ENCODE results near the gene HNRNPK. TPM values are rescaled to one million over a fixed set of nuclear protein-coding genes. Genes with fewer than 3 reads are reported as not detected.

Gene HNRNPK
- total and polyA plus RNA-seq, 2 donors from 2014 or later = 290 to 483 TPM

- H3K9me3 ChIP-seq (ENCODE audit: control insufficient read depth in 2 of 3, insufficient read depth in 1 of 3, low read length in 3 of 3) = no peaks in the 10 kb centered on the region
These were observed 12.9 kb upstream of the HNRNPK start for GRCh38 chr9:83992901-83993300.

GRCh38 chr9:83992407-83992806, 12.4 kb upstream of the HNRNPK start:
- no peaks in the 10 kb centered on the region for H3K4me1 ChIP-seq (ENCODE audit: control insufficient read depth in 2 of 3, insufficient read depth in 2 of 3, low read depth in 1 of 3, low read length in 3 of 3)
- no peaks in the 10 kb centered on the region for H3K36me3 ChIP-seq (ENCODE audit: control insufficient read depth in 2 of 3, insufficient read depth in 3 of 3, low read length in 3 of 3)
- no peak overlapping the region for H3K9ac ChIP-seq (ENCODE audit: low read length in 3 of 3)
- DNase-seq (no peak), FAIRE-seq (no peak)
- H3K9me3 ChIP-seq (ENCODE audit: control insufficient read depth in 2 of 3, insufficient read depth in 1 of 3, low read length in 3 of 3) = no peaks in the 10 kb centered on the region
- H3K27me3 ChIP-seq (ENCODE audit: control insufficient read depth, insufficient read depth, low read length) = no peaks in the 10 kb centered on the region
- no peak for TF ChIP-seq CTCF (IDR thresholded peaks at IDR 0.05; ENCODE audit: borderline replicate concordance, extremely low read depth, insufficient read depth)
- intact Hi-C loops (cut with DNase I) = no loop called here
- H3K27ac ChIP-seq (ENCODE audit: low read depth in 2 of 2, low read length in 2 of 2) = no peak overlapping the region
- no peak overlapping the region for H3K4me3 ChIP-seq (ENCODE audit: low read length in 3 of 3)

More at GRCh38 chr9:83992901-83993300, 12.9 kb upstream of the HNRNPK start:
- Histone ChIP-seq H3K27me3 (ENCODE audit: control insufficient read depth, insufficient read depth, low read length) (no peaks in the 10 kb centered on the region), H3K36me3 (ENCODE audit: control insufficient read depth in 2 of 3, insufficient read depth in 3 of 3, low read length in 3 of 3) (no peaks in the 10 kb centered on the region), H3K27ac (ENCODE audit: low read depth in 2 of 2, low read length in 2 of 2) (no peak overlapping the region), H3K4me1 (ENCODE audit: control insufficient read depth in 2 of 3, insufficient read depth in 2 of 3, low read depth in 1 of 3, low read length in 3 of 3) (no peaks in the 10 kb centered on the region), H3K9ac (ENCODE audit: low read length in 3 of 3) (no peak overlapping the region), H3K4me3 (ENCODE audit: low read length in 3 of 3) (no peak overlapping the region)
- DNase-seq (no peak), FAIRE-seq (no peak)
- intact Hi-C loops (cut with DNase I) = no loop called here
- TF ChIP-seq CTCF (IDR thresholded peaks at IDR 0.05; ENCODE audit: borderline replicate concordance, extremely low read depth, insufficient read depth) = no peak

- H3K4me1 ChIP-seq (ENCODE audit: control insufficient read depth in 2 of 3, insufficient read depth in 2 of 3, low read depth in 1 of 3, low read length in 3 of 3) = no peaks in the 10 kb centered on the region
- intact Hi-C loops (cut with DNase I) = no loop called here
- H3K4me3 ChIP-seq (ENCODE audit: low read length in 3 of 3) = no peak overlapping the region
- no peaks in the 10 kb centered on the region for H3K27me3 ChIP-seq (ENCODE audit: control insufficient read depth, insufficient read depth, low read length)
- H3K36me3 ChIP-seq (ENCODE audit: control insufficient read depth in 2 of 3, insufficient read depth in 3 of 3, low read length in 3 of 3) = no peaks in the 10 kb centered on the region
- FAIRE-seq = no peak
- no peak for DNase-seq
- no peaks in the 10 kb centered on the region for H3K9me3 ChIP-seq (ENCODE audit: control insufficient read depth in 2 of 3, insufficient read depth in 1 of 3, low read length in 3 of 3)
- H3K27ac ChIP-seq (ENCODE audit: low read depth in 2 of 2, low read length in 2 of 2) = no peak overlapping the region
- no peak for TF ChIP-seq CTCF (IDR thresholded peaks at IDR 0.05; ENCODE audit: borderline replicate concordance, extremely low read depth, insufficient read depth)
- no peak overlapping the region for H3K9ac ChIP-seq (ENCODE audit: low read length in 3 of 3)
These were observed 11.3 kb upstream of the HNRNPK start for GRCh38 chr9:83991355-83991754.

GRCh38 chr9:83988411-83988810, 8.4 kb upstream of the HNRNPK start:
- no peak for FAIRE-seq

More at GRCh38 chr9:83988411-83988810, 8.4 kb upstream of the HNRNPK start:
- H3K36me3 ChIP-seq (ENCODE audit: control insufficient read depth in 2 of 3, insufficient read depth in 3 of 3, low read length in 3 of 3) = no peaks in the 10 kb centered on the region
- no peak overlapping the region for H3K27ac ChIP-seq (ENCODE audit: low read depth in 2 of 2, low read length in 2 of 2)
- H3K27me3 ChIP-seq (ENCODE audit: control insufficient read depth, insufficient read depth, low read length) = no peaks in the 10 kb centered on the region
- no peak for TF ChIP-seq CTCF (IDR thresholded peaks at IDR 0.05; ENCODE audit: borderline replicate concordance, extremely low read depth, insufficient read depth)
- no peak for DNase-seq
- no peaks in the 10 kb centered on the region for H3K4me1 ChIP-seq (ENCODE audit: control insufficient read depth in 2 of 3, insufficient read depth in 2 of 3, low read depth in 1 of 3, low read length in 3 of 3)
- H3K4me3 ChIP-seq (ENCODE audit: low read length in 3 of 3) = no peak overlapping the region
- no peaks in the 10 kb centered on the region for H3K9me3 ChIP-seq (ENCODE audit: control insufficient read depth in 2 of 3, insufficient read depth in 1 of 3, low read length in 3 of 3)
- no peak overlapping the region for H3K9ac ChIP-seq (ENCODE audit: low read length in 3 of 3)
- intact Hi-C loops (cut with DNase I) = no loop called here

All from kidney (tissue), 14 donors.